Hematopoietic multipotent progenitor cell treated with erythropoietin and hydrocortisone succinate and interleukin-3 and kit ligand, for 17 days (in vitro differentiated cells): ENCODE data around the gene LTO1.

Experiments used
- DNase-seq: peaks from one replicate; pipeline ENCODE4 v3.0.0-alpha.2; 2015; ENCODE audit warnings: low spot score

LTO1 gene

GRCh38 chr11:69657456-69657910 lies 17.7 kb downstream of the LTO1 start:
- no peak for DNase-seq

- DNase-seq = no peak
Observed at GRCh38 chr11:69656536-69657455, 18.4 kb downstream of the LTO1 start.

GRCh38 chr11:69655479-69656428 lies 19.4 kb downstream of the LTO1 start:
- no peak for DNase-seq

GRCh38 chr11:69654660-69655478 lies 20.3 kb downstream of the LTO1 start:
- no peak for DNase-seq

GRCh38 chr11:69654001-69654659 lies 21.0 kb downstream of the LTO1 start:
- DNase-seq = no peak

GRCh38 chr11:69653406-69653960 lies 21.7 kb downstream of the LTO1 start:
- DNase-seq = no peak

GRCh38 chr11:69652999-69653398 lies 22.2 kb downstream of the LTO1 start:
- DNase-seq = no peak

- DNase-seq = no peak
Observed at GRCh38 chr11:69651834-69652620, 23.1 kb downstream of the LTO1 start.

- DNase-seq = no peak
Observed at GRCh38 chr11:69650832-69651344, 24.3 kb downstream of the LTO1 start.

- DNase-seq = no peak
Observed at GRCh38 chr11:69650081-69650831, 24.9 kb downstream of the LTO1 start.

- DNase-seq = no peak
Observed at GRCh38 chr11:69649576-69649900, 25.6 kb downstream of the LTO1 start.

- DNase-seq = no peak
Observed at GRCh38 chr11:69648679-69649575, 26.2 kb downstream of the LTO1 start.

GRCh38 chr11:69647761-69648497 lies 27.2 kb downstream of the LTO1 start:
- no peak for DNase-seq

- no peak for DNase-seq
Observed at GRCh38 chr11:69647390-69647748, 27.8 kb downstream of the LTO1 start.

GRCh38 chr11:69646493-69647389 lies 28.4 kb downstream of the LTO1 start:
- DNase-seq = no peak

GRCh38 chr11:69645801-69646492 lies 29.2 kb downstream of the LTO1 start:
- DNase-seq = no peak
